OCI-LY1 (cell line): ENCODE data around the gene MYO3B.

Experiments used
- H2AFZ ChIP-seq: fragments of 200-600 bp; sonication (generic), shearing (Covaris generic); 2 replicates; pipeline ENCODE4 v1.6.0; 2014; ENCODE audit warnings: antibody characterized with exemption, mild to moderate bottlenecking, low read length
- H3F3A ChIP-seq: fragments of 200-600 bp; sonication (generic), shearing (Covaris generic); 2 replicates; pipeline ENCODE4 v1.6.0; 2014; ENCODE audit warnings: mild to moderate bottlenecking, antibody characterized with exemption, low read length, moderate library complexity; ENCODE audit not compliant: insufficient read depth
- H3K27ac ChIP-seq: fragments of 200-600 bp; sonication (generic); 2 replicates; pipeline ENCODE4 v1.5.1; 2014; ENCODE audit warnings: low read length, mixed run types, mild to moderate bottlenecking, low read depth; ENCODE audit not compliant: poor library complexity, severe bottlenecking
- H3K27me3 ChIP-seq: fragments of 200-600 bp; sonication (generic); 2 replicates; pipeline ENCODE4 v1.6.0; 2014; ENCODE audit warnings: antibody characterized with exemption, mild to moderate bottlenecking, low read length, moderate library complexity; ENCODE audit not compliant: insufficient read depth
- H3K36me3 ChIP-seq: fragments of 200-600 bp; sonication (generic); 2 replicates; pipeline ENCODE4 v1.6.1; 2014; ENCODE audit warnings: mild to moderate bottlenecking, antibody characterized with exemption, low read length, moderate library complexity, mixed read lengths; ENCODE audit not compliant: insufficient read depth
- H3K4me1 ChIP-seq: fragments of 200-600 bp; sonication (generic); 2 replicates; pipeline ENCODE4 v1.5.1; 2014; ENCODE audit warnings: mild to moderate bottlenecking, low read length, moderate library complexity; ENCODE audit not compliant: insufficient read depth, severe bottlenecking
- H3K4me2 ChIP-seq: fragments of 200-600 bp; sonication (generic), shearing (Covaris generic); 2 replicates; pipeline ENCODE4 v1.6.1; 2014; ENCODE audit warnings: low read length
- H3K4me3 ChIP-seq: fragments of 200-600 bp; sonication (generic); 2 replicates; pipeline ENCODE4 v1.5.1; 2014; ENCODE audit warnings: low read length, low read depth, mild to moderate bottlenecking, mixed read lengths; ENCODE audit not compliant: poor library complexity, severe bottlenecking
- H3K79me2 ChIP-seq: fragments of 200-600 bp; shearing (Covaris generic); 2 replicates; pipeline ENCODE4 v1.6.1; 2016; ENCODE audit warnings: mixed run types, low read length, mixed read lengths; ENCODE audit not compliant: insufficient read depth
- H3K9ac ChIP-seq: fragments of 200-600 bp; sonication (generic), shearing (Covaris generic); 2 replicates; pipeline ENCODE4 v1.6.1; 2014; ENCODE audit warnings: mild to moderate bottlenecking, low read length, mixed read lengths
- H3K9me2 ChIP-seq: fragments of 200-600 bp; sonication (generic), shearing (Covaris generic); 2 replicates; pipeline ENCODE4 v1.6.1; 2014; ENCODE audit warnings: low read depth, mild to moderate bottlenecking, low read length, mixed read lengths
- H3K9me3 ChIP-seq: fragments of 200-600 bp; shearing (Covaris generic); 2 replicates; pipeline ENCODE4 v1.6.1; 2014; ENCODE audit warnings: low read length, mixed read lengths
- H4K20me1 ChIP-seq: fragments of 200-600 bp; sonication (generic), shearing (Covaris generic); 2 replicates; pipeline ENCODE4 v1.6.0; 2016; ENCODE audit warnings: mild to moderate bottlenecking, low read length; ENCODE audit not compliant: insufficient read depth
- CTCF ChIP-seq: fragments of 200-600 bp; sonication (generic), shearing (Covaris generic); IDR thresholded peaks from 2 replicates; pipeline ENCODE4 v1.5.1; 2017; ENCODE audit warnings: mild to moderate bottlenecking, antibody characterized with exemption, low read length, moderate library complexity, mixed read lengths
- EZH2 ChIP-seq: fragments of 200-600 bp; sonication (generic), shearing (Covaris generic); IDR thresholded peaks from 2 replicates; pipeline ENCODE4 v1.8.0; 2017; ENCODE audit warnings: borderline replicate concordance, mixed run types, mild to moderate bottlenecking, antibody characterized with exemption, low read length, moderate library complexity, mixed read lengths

Gene MYO3B

DNA sequence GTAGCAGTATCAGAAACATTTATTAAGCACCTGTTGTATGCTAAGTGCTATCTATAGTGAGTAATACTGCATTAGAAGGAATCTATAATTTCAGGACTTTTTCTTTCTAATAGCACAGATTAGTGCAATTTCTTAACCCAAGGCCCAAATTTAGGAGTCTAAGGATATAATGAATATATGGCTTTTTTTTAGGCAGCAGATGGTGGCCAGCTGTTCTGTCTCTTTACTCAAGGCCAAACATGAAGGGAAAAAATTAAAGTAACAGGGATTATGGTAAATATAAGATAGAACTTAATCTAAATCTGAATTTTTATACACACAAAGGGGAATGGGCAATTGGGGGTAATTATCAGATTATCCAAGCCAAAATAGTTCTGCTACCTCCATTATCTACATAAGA is 306.6 kb downstream of the MYO3B start:
- Histone ChIP-seq H3K27ac (no peak overlapping the region), H2AFZ (no peak overlapping the region), H4K20me1 (no peaks in the 10 kb centered on the region), H3K27me3 (no peaks in the 10 kb centered on the region), H3K9ac (no peak overlapping the region), H3K4me1 (no peaks in the 10 kb centered on the region), H3F3A (no peaks in the 10 kb centered on the region), H3K4me3 (no peak overlapping the region), H3K9me2 (no peaks in the 10 kb centered on the region), H3K9me3 (no peaks in the 10 kb centered on the region), H3K36me3 (no peaks in the 10 kb centered on the region), H3K79me2 (no peaks in the 10 kb centered on the region), H3K4me2 (no peak overlapping the region)
- no peak for TF ChIP-seq CTCF
- no peak for TF ChIP-seq EZH2

GRCh38 chr2:170485254-170486026 is 307.5 kb downstream of the MYO3B start:
- Histone ChIP-seq H4K20me1 (no peaks in the 10 kb centered on the region), H3K9me3 (no peaks in the 10 kb centered on the region), H3K4me1 (no peaks in the 10 kb centered on the region), H3K4me2 (no peak overlapping the region), H3K4me3 (no peak overlapping the region), H3K9me2 (no peaks in the 10 kb centered on the region), H3K79me2 (no peaks in the 10 kb centered on the region), H3K27ac (no peak overlapping the region), H3K9ac (no peak overlapping the region), H3K27me3 (no peaks in the 10 kb centered on the region), H2AFZ (no peak overlapping the region), H3K36me3 (no peaks in the 10 kb centered on the region), H3F3A (no peaks in the 10 kb centered on the region)
- TF ChIP-seq EZH2 (no peak), CTCF (no peak)

- H3K27ac ChIP-seq = no peak overlapping the region
- H3K4me1 ChIP-seq = no peaks in the 10 kb centered on the region
- no peaks in the 10 kb centered on the region for H3K36me3 ChIP-seq
- H3K9ac ChIP-seq = no peak overlapping the region
- H4K20me1 ChIP-seq = no peaks in the 10 kb centered on the region
- H3K4me3 ChIP-seq = no peak overlapping the region
- H3K9me3 ChIP-seq = no peaks in the 10 kb centered on the region
- no peaks in the 10 kb centered on the region for H3K27me3 ChIP-seq
- no peaks in the 10 kb centered on the region for H3K79me2 ChIP-seq
- no peak overlapping the region for H3K4me2 ChIP-seq
- no peaks in the 10 kb centered on the region for H3F3A ChIP-seq
- no peaks in the 10 kb centered on the region for H3K9me2 ChIP-seq
- TF ChIP-seq CTCF (no peak), EZH2 (no peak)
- no peak overlapping the region for H2AFZ ChIP-seq
Measured at GRCh38 chr2:170486730-170487129, 308.8 kb downstream of the MYO3B start.
